ENCODE measurements around the gene LIPI. TPM values are rescaled to one million over a fixed set of nuclear protein-coding genes. Genes with fewer than 3 reads are reported as not detected.

The LIPI gene
- not detected in 5 replicates for total RNA-seq (2022; extraction: Qiagen RNA extraction)

GRCh38 chr21:14210738-14211137, at the start of gene LIPI:
Gene LIPI, minus strand, starts transcription at chr21:14210955. Its CDS starts 110 bp downstream, at chr21:14210845.

DNA sequence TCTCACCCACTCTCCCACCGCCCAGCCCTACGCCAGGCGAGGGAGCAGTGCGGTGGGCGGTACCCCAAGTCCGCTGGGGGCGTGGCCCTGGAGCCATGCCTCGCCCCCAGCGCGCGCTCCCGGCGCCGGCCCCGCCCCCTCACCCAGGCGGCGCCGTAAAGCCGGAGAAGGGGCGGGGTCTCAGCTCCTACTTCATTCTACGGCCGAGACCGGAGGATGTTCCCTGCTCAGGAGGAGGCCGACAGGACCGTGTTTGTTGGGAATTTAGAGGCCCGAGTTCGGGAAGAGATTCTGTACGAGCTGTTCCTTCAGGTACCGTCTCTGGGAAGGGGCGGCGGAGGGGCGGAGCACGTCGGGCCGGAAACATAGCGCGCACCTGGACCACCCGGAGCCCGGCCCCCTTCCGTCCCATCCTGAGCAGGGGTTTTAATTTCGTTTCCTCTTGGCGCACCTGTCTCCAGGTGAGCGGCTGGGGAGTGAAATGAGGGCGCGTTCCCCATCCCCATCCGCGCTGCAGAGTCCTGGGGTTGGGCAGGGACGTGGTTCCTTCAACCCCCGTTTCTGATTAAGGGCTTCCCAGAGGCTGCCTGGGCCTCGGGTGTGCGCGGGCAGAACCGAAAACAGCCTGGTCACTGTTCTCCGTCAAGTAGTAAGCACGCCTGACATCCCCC, 5.4 kb upstream of the LIPI start, which contains the start of gene RBM11:
Gene RBM11, plus strand, starts transcription at position 187 of the 671 bp plus-strand sequence. Its CDS starts 30 bp downstream, at position 217.

Other genes with a start within 250 kb of the LIPI start
- not detected in 5 replicates for gene RBM11, start 5.2 kb upstream of the LIPI start, total RNA-seq (2022; extraction: Qiagen RNA extraction)
- 12.0 to 18.9 TPM (median 14.2 TPM) in 5 replicates for gene HSPA13, start 172.2 kb upstream of the LIPI start, total RNA-seq (2022; extraction: Qiagen RNA extraction)

Measured in A549 treated with dexamethasone at 1 μM for 4 hours (cell line).